WTC11 (cell line): ENCODE measurements around the gene MARCKS. TPM values are rescaled to one million over a fixed set of nuclear protein-coding genes. Genes with fewer than 3 reads are reported as not detected.

ENCODE experiments used
- ATAC-seq: fragments of 200-7000 bp; cut with Tn5 transposase; 2 replicates; pipeline ENCODE4 v1.10.0; 2021; ENCODE audit warnings: mild to moderate bottlenecking, moderate library complexity
- CTCF ChIA-PET: fragments of 300-600 bp; sonication (Branson Sonifier 250); formaldehyde crosslinking; loops from one replicate; lab custom pipeline; 2021; ENCODE audit warnings: antibody characterized with exemption; lab: Charles Lee
- POLR2A ChIA-PET: fragments of 350-600 bp; sonication (Branson Sonifier 250); formaldehyde crosslinking; loops from one replicate; lab custom pipeline; 2021; ENCODE audit warnings: antibody characterized with exemption; lab: Charles Lee
- DNase-seq: peaks from one replicate; pipeline ENCODE4 v3.0.0; 2021; ENCODE audit warnings: low spot score
- H3K27ac Mint-ChIP-seq: 2 replicates; pipeline ENCODE4 v1.8.0; 2021; ENCODE audit warnings: mixed read lengths
- H3K27me3 Mint-ChIP-seq: 2 replicates; pipeline ENCODE4 v1.8.0; 2021; ENCODE audit warnings: low read depth, mild to moderate bottlenecking, moderate library complexity, mixed read lengths
- H3K36me3 Mint-ChIP-seq: 2 replicates; pipeline ENCODE4 v1.8.0; 2021; ENCODE audit warnings: mixed read lengths
- H3K4me1 Mint-ChIP-seq: 2 replicates; pipeline ENCODE4 v1.8.0; 2022; ENCODE audit warnings: mixed read lengths
- H3K4me3 Mint-ChIP-seq: 2 replicates; pipeline ENCODE4 v1.8.0; 2021; ENCODE audit warnings: mild to moderate bottlenecking, moderate library complexity, mixed read lengths
- H3K9me3 Mint-ChIP-seq: 2 replicates; pipeline ENCODE4 v1.8.0; 2021; ENCODE audit warnings: mixed read lengths
- FOXK1 ChIP-seq: sonication (generic); formaldehyde crosslinking; IDR thresholded peaks from 2 replicates; pipeline ENCODE4 v1.8.0; 2022; ENCODE audit warnings: mild to moderate bottlenecking, moderate library complexity, missing genetic modification reagents
- GTF2I ChIP-seq: fragments of 250-450 bp; sonication (Bioruptor Pico); conservative IDR thresholded peaks from 2 replicates; pipeline ENCODE4 v1.4.0; 2021; ENCODE audit warnings: mild to moderate bottlenecking
- JAZF1 ChIP-seq: fragments of 250-450 bp; sonication (Bioruptor Pico); IDR thresholded peaks from 2 replicates; pipeline ENCODE4 v1.9.0; 2021; ENCODE audit warnings: moderate library complexity, mild to moderate bottlenecking, inconsistent platforms
- KAT7 ChIP-seq: sonication (generic); formaldehyde crosslinking; IDR thresholded peaks from 2 replicates; pipeline ENCODE4 v1.8.1; 2023; ENCODE audit warnings: missing genetic modification reagents, mild to moderate bottlenecking, borderline replicate concordance
- MLX ChIP-seq: sonication (generic); formaldehyde crosslinking; IDR thresholded peaks from 2 replicates; pipeline ENCODE4 v1.8.1; 2023; ENCODE audit warnings: mild to moderate bottlenecking, missing genetic modification reagents, moderate library complexity
- NR1H2 ChIP-seq: sonication (generic); formaldehyde crosslinking; IDR thresholded peaks from 2 replicates; pipeline ENCODE4 v1.9.0; 2021; ENCODE audit warnings: mild to moderate bottlenecking, moderate library complexity, missing genetic modification reagents
- NR3C1 ChIP-seq: sonication (generic); formaldehyde crosslinking; conservative IDR thresholded peaks from 2 replicates; pipeline ENCODE4 v1.8.1; 2023; ENCODE audit warnings: low read depth, mild to moderate bottlenecking, missing genetic modification reagents
- PREB ChIP-seq: sonication (generic); formaldehyde crosslinking; IDR thresholded peaks from 2 replicates; pipeline ENCODE4 v1.8.1; 2022; ENCODE audit warnings: mild to moderate bottlenecking, missing genetic modification reagents, moderate library complexity, borderline replicate concordance
- ZBTB43 ChIP-seq: sonication (generic); formaldehyde crosslinking; IDR thresholded peaks from 2 replicates; pipeline ENCODE4 v1.8.1; 2023; ENCODE audit warnings: mild to moderate bottlenecking, missing genetic modification reagents
- ZNF317 ChIP-seq: sonication (generic); formaldehyde crosslinking; IDR thresholded peaks from 2 replicates; pipeline ENCODE4 v1.8.1; 2023; ENCODE audit warnings: low read depth, mild to moderate bottlenecking, moderate library complexity, missing genetic modification reagents, borderline replicate concordance
- ZNF416 ChIP-seq: fragments of 250-450 bp; sonication (Bioruptor Pico); IDR thresholded peaks from 2 replicates; pipeline ENCODE4 v1.9.0; 2021; ENCODE audit warnings: mild to moderate bottlenecking, inconsistent platforms
- ZNF671 ChIP-seq: fragments of 250-450 bp; sonication (Bioruptor Pico); IDR thresholded peaks from 2 replicates; pipeline ENCODE4 v1.8.0; 2021; ENCODE audit warnings: mild to moderate bottlenecking
- total RNA-seq: library from RNA; stranded (reverse); gene quantifications from 3 replicates; pipeline ENCODE4 v1.2.3, GENCODE V29; 2021
- TF ChIP-seq, protein P1 (sequence below): sonication (generic); formaldehyde crosslinking; IDR thresholded peaks from 2 replicates; pipeline ENCODE4 v1.8.1; 2022; ENCODE audit warnings: missing genetic modification reagents, borderline replicate concordance
- TF ChIP-seq, protein P2 (sequence below): sonication (generic); formaldehyde crosslinking; IDR thresholded peaks from 2 replicates; pipeline ENCODE4 v1.8.1; 2023; ENCODE audit warnings: mild to moderate bottlenecking, missing genetic modification reagents
- TF ChIP-seq, protein P3 (sequence below): sonication (generic); formaldehyde crosslinking; IDR thresholded peaks from 2 replicates; pipeline ENCODE4 v1.8.0; 2022; ENCODE audit warnings: mild to moderate bottlenecking, missing genetic modification reagents
- TF ChIP-seq, protein P4 (sequence below): sonication (generic); formaldehyde crosslinking; IDR thresholded peaks from 2 replicates; pipeline ENCODE4 v1.8.0; 2023; ENCODE audit warnings: missing genetic modification reagents, mild to moderate bottlenecking, borderline replicate concordance
- TF ChIP-seq, protein P5 (sequence below): sonication (generic); formaldehyde crosslinking; IDR thresholded peaks from 2 replicates; pipeline ENCODE4 v1.8.1; 2023; ENCODE audit warnings: mild to moderate bottlenecking, moderate library complexity, missing genetic modification reagents

MARCKS gene
- total RNA-seq, 1 experiment from 2014 or later: 95.1 TPM

DNA sequence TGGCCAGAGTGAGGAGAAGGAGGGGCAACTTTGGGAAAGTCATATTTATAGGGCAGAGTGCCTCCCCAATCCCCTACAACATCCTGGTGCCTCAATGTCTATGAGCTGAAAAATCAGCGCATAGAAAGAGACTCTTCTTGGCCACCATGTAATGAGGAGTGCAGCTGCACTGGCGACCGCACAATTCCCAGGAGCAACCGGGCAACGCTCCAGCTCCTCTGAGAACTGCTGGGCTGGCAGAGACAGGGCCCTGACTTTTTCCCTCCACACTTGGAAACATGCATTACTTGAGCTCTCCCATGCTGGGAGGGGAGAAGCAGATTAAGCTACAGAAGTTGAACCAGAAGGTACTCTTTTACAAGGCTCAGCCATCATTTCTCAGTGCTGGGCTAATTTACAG lies 31.4 kb upstream of the MARCKS start:
- Mint-ChIP-seq H3K27me3 (peaks cover 12% of the 10 kb centered on the region), H3K4me1 (peaks cover 5% of the 10 kb centered on the region), H3K9me3 (no peaks in the 10 kb centered on the region), H3K4me3 (no peak overlapping the region), H3K27ac (no peak overlapping the region), H3K36me3 (no peaks in the 10 kb centered on the region)
- ChIA-PET POLR2A (no interaction called here), CTCF (interaction anchor here (1.8 kb wide), 1 partner anchor 54 kb away, joined by 5 read pairs; no protein-coding TSS in a partner anchor)
- ATAC-seq (no peak), DNase-seq (no peak)
- TF ChIP-seq GTF2I (CRISPR knock-in tag): no peak
- TF ChIP-seq NR1H2 (CRISPR knock-in tag): no peak
- no peak for TF ChIP-seq ZNF671 (CRISPR knock-in tag)
- no peak for TF ChIP-seq MLX (CRISPR knock-in tag)
- TF ChIP-seq, protein P1, sequence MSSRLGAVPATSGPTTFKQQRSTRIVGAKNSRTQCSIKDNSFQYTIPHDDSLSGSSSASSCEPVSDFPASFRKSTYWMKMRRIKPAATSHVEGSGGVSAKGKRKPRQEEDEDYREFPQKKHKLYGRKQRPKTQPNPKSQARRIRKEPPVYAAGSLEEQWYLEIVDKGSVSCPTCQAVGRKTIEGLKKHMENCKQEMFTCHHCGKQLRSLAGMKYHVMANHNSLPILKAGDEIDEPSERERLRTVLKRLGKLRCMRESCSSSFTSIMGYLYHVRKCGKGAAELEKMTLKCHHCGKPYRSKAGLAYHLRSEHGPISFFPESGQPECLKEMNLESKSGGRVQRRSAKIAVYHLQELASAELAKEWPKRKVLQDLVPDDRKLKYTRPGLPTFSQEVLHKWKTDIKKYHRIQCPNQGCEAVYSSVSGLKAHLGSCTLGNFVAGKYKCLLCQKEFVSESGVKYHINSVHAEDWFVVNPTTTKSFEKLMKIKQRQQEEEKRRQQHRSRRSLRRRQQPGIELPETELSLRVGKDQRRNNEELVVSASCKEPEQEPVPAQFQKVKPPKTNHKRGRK (CRISPR knock-in tag): no peak
- TF ChIP-seq PREB (CRISPR knock-in tag): no peak
- TF ChIP-seq, protein P2, sequence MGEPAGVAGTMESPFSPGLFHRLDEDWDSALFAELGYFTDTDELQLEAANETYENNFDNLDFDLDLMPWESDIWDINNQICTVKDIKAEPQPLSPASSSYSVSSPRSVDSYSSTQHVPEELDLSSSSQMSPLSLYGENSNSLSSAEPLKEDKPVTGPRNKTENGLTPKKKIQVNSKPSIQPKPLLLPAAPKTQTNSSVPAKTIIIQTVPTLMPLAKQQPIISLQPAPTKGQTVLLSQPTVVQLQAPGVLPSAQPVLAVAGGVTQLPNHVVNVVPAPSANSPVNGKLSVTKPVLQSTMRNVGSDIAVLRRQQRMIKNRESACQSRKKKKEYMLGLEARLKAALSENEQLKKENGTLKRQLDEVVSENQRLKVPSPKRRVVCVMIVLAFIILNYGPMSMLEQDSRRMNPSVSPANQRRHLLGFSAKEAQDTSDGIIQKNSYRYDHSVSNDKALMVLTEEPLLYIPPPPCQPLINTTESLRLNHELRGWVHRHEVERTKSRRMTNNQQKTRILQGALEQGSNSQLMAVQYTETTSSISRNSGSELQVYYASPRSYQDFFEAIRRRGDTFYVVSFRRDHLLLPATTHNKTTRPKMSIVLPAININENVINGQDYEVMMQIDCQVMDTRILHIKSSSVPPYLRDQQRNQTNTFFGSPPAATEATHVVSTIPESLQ (CRISPR knock-in tag): no peak
- TF ChIP-seq, protein P3, sequence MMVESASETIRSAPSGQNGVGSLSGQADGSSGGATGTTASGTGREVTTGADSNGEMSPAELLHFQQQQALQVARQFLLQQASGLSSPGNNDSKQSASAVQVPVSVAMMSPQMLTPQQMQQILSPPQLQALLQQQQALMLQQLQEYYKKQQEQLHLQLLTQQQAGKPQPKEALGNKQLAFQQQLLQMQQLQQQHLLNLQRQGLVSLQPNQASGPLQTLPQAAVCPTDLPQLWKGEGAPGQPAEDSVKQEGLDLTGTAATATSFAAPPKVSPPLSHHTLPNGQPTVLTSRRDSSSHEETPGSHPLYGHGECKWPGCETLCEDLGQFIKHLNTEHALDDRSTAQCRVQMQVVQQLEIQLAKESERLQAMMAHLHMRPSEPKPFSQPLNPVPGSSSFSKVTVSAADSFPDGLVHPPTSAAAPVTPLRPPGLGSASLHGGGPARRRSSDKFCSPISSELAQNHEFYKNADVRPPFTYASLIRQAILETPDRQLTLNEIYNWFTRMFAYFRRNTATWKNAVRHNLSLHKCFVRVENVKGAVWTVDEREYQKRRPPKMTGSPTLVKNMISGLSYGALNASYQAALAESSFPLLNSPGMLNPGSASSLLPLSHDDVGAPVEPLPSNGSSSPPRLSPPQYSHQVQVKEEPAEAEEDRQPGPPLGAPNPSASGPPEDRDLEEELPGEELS (CRISPR knock-in tag): no peak
- no peak for TF ChIP-seq ZBTB43 (CRISPR knock-in tag)
- no peak for TF ChIP-seq ZNF317 (CRISPR knock-in tag)
- TF ChIP-seq, protein P4, sequence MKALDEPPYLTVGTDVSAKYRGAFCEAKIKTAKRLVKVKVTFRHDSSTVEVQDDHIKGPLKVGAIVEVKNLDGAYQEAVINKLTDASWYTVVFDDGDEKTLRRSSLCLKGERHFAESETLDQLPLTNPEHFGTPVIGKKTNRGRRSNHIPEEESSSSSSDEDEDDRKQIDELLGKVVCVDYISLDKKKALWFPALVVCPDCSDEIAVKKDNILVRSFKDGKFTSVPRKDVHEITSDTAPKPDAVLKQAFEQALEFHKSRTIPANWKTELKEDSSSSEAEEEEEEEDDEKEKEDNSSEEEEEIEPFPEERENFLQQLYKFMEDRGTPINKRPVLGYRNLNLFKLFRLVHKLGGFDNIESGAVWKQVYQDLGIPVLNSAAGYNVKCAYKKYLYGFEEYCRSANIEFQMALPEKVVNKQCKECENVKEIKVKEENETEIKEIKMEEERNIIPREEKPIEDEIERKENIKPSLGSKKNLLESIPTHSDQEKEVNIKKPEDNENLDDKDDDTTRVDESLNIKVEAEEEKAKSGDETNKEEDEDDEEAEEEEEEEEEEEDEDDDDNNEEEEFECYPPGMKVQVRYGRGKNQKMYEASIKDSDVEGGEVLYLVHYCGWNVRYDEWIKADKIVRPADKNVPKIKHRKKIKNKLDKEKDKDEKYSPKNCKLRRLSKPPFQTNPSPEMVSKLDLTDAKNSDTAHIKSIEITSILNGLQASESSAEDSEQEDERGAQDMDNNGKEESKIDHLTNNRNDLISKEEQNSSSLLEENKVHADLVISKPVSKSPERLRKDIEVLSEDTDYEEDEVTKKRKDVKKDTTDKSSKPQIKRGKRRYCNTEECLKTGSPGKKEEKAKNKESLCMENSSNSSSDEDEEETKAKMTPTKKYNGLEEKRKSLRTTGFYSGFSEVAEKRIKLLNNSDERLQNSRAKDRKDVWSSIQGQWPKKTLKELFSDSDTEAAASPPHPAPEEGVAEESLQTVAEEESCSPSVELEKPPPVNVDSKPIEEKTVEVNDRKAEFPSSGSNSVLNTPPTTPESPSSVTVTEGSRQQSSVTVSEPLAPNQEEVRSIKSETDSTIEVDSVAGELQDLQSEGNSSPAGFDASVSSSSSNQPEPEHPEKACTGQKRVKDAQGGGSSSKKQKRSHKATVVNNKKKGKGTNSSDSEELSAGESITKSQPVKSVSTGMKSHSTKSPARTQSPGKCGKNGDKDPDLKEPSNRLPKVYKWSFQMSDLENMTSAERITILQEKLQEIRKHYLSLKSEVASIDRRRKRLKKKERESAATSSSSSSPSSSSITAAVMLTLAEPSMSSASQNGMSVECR (CRISPR knock-in tag): no peak
- no peak for TF ChIP-seq ZNF416 (CRISPR knock-in tag)
- TF ChIP-seq NR3C1 (CRISPR knock-in tag): no peak
- TF ChIP-seq, protein P5, sequence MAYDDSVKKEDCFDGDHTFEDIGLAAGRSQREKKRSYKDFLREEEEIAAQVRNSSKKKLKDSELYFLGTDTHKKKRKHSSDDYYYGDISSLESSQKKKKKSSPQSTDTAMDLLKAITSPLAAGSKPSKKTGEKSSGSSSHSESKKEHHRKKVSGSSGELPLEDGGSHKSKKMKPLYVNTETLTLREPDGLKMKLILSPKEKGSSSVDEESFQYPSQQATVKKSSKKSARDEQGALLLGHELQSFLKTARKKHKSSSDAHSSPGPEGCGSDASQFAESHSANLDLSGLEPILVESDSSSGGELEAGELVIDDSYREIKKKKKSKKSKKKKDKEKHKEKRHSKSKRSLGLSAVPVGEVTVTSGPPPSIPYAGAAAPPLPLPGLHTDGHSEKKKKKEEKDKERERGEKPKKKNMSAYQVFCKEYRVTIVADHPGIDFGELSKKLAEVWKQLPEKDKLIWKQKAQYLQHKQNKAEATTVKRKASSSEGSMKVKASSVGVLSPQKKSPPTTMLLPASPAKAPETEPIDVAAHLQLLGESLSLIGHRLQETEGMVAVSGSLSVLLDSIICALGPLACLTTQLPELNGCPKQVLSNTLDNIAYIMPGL (CRISPR knock-in tag): no peak
- TF ChIP-seq KAT7: no peak
- TF ChIP-seq FOXK1 (CRISPR knock-in tag): no peak
- TF ChIP-seq JAZF1: no peak
